Activated B cell treated with CpG ODN at 0.5 μM for 24 hours (primary cell): ENCODE measurements around the gene INHBB. TPM values are rescaled to one million over a fixed set of nuclear protein-coding genes. Genes with fewer than 3 reads are reported as not detected.

Experiments used
- ATAC-seq: fragments of 200-7000 bp; cut with Tn5 transposase; one replicate; pipeline ENCODE4 v1.10.0; 2021; ENCODE audit warnings: low read depth, mild to moderate bottlenecking, moderate library complexity
- CTCF ChIA-PET: fragments of 350-600 bp; sonication (Branson Sonifier 250); formaldehyde crosslinking; loops from one replicate; lab custom pipeline; 2021; ENCODE audit warnings: antibody characterized with exemption; lab: Charles Lee
- POLR2A ChIA-PET: fragments of 350-600 bp; sonication (Branson Sonifier 250); formaldehyde crosslinking; loops from one replicate; lab custom pipeline; 2021; ENCODE audit warnings: antibody characterized with exemption; lab: Charles Lee
- DNase-seq: peaks from one replicate; pipeline ENCODE4 v3.0.0; 2022
- H3K27ac Mint-ChIP-seq: one replicate; pipeline ENCODE4 v1.8.0; 2020; ENCODE audit warnings: mixed read lengths
- H3K27me3 Mint-ChIP-seq: one replicate; pipeline ENCODE4 v1.8.0; 2021; ENCODE audit warnings: mixed read lengths
- H3K36me3 Mint-ChIP-seq: one replicate; pipeline ENCODE4 v1.8.0; 2021; ENCODE audit warnings: low read depth, mixed read lengths
- H3K4me1 Mint-ChIP-seq: one replicate; pipeline ENCODE4 v1.8.0; 2021; ENCODE audit warnings: mixed read lengths
- H3K4me3 Mint-ChIP-seq: one replicate; pipeline ENCODE4 v1.8.0; 2020; ENCODE audit warnings: mild to moderate bottlenecking, mixed read lengths
- H3K9me3 Mint-ChIP-seq: one replicate; pipeline ENCODE4 v1.8.0; 2020; ENCODE audit warnings: mixed read lengths
- CTCF ChIP-seq: fragments of 200-600 bp; IDR thresholded peaks from one replicate; pipeline ENCODE4 v1.8.0; 2022; ENCODE audit warnings: antibody characterized with exemption, mild to moderate bottlenecking
- intact Hi-C: fragments of 100-400 bp; cut with micrococcal nuclease; formaldehyde crosslinking; loops from one replicate; pipeline ENCODE4 v1.15.1; 2024
- total RNA-seq: library from RNA; stranded (reverse); gene quantifications from 2 replicates; pipeline ENCODE4 v1.2.3, GENCODE V29; 2022

Gene INHBB
- total RNA-seq, 1 donor from 2014 or later = not detected

- no peaks in the 10 kb centered on the region for H3K9me3 Mint-ChIP-seq
- no peak for ATAC-seq
- H3K27me3 Mint-ChIP-seq = peaks cover 11% of the 10 kb centered on the region
- ChIA-PET CTCF (no interaction called here), POLR2A (no interaction called here)
- intact Hi-C loops = no loop called here
- no peak overlapping the region for H3K4me3 Mint-ChIP-seq
- TF ChIP-seq CTCF = no peak
- H3K27ac Mint-ChIP-seq = no peak overlapping the region
- DNase-seq = no peak
- H3K4me1 Mint-ChIP-seq = no peaks in the 10 kb centered on the region
- no peaks in the 10 kb centered on the region for H3K36me3 Mint-ChIP-seq
Measured at GRCh38 chr2:120362926-120363325, 17.0 kb downstream of the INHBB start.

- no peak for TF ChIP-seq CTCF
- Mint-ChIP-seq H3K9me3 (no peaks in the 10 kb centered on the region), H3K27me3 (peaks cover 9% of the 10 kb centered on the region), H3K4me1 (no peaks in the 10 kb centered on the region), H3K27ac (no peak overlapping the region), H3K4me3 (no peak overlapping the region), H3K36me3 (no peaks in the 10 kb centered on the region)
- ChIA-PET POLR2A (no interaction called here), CTCF (no interaction called here)
- DNase-seq = no peak
- intact Hi-C loops = no loop called here
- no peak for ATAC-seq
Measured at GRCh38 chr2:120365236-120365793, 19.4 kb downstream of the INHBB start.

GRCh38 chr2:120366698-120367097 lies 20.8 kb downstream of the INHBB start:
- H3K27ac Mint-ChIP-seq = no peak overlapping the region
- no peaks in the 10 kb centered on the region for H3K36me3 Mint-ChIP-seq
- CTCF ChIA-PET = no interaction called here
- H3K4me3 Mint-ChIP-seq = no peak overlapping the region
- TF ChIP-seq CTCF = no peak
- no peaks in the 10 kb centered on the region for H3K4me1 Mint-ChIP-seq
- DNase-seq = no peak
- POLR2A ChIA-PET = no interaction called here
- no peaks in the 10 kb centered on the region for H3K9me3 Mint-ChIP-seq
- peaks cover 12% of the 10 kb centered on the region for H3K27me3 Mint-ChIP-seq
- ATAC-seq = no peak
- intact Hi-C loops = no loop called here

GRCh38 chr2:120367221-120367620 lies 21.3 kb downstream of the INHBB start:
- no peak for TF ChIP-seq CTCF
- H3K27me3 Mint-ChIP-seq = peaks cover 12% of the 10 kb centered on the region
- ATAC-seq (no peak), DNase-seq (no peak)
- no peaks in the 10 kb centered on the region for H3K36me3 Mint-ChIP-seq
- CTCF ChIA-PET = no interaction called here
- no peaks in the 10 kb centered on the region for H3K9me3 Mint-ChIP-seq
- intact Hi-C loops = no loop called here
- H3K27ac Mint-ChIP-seq = no peak overlapping the region
- no peak overlapping the region for H3K4me3 Mint-ChIP-seq
- POLR2A ChIA-PET = no interaction called here
- no peaks in the 10 kb centered on the region for H3K4me1 Mint-ChIP-seq

GRCh38 chr2:120367649-120368048 lies 21.7 kb downstream of the INHBB start:
- TF ChIP-seq CTCF = no peak
- H3K36me3 Mint-ChIP-seq = no peaks in the 10 kb centered on the region
- no peak overlapping the region for H3K27ac Mint-ChIP-seq
- intact Hi-C loops = no loop called here
- DNase-seq (no peak), ATAC-seq (no peak)
- no peaks in the 10 kb centered on the region for H3K9me3 Mint-ChIP-seq
- peaks cover 12% of the 10 kb centered on the region for H3K27me3 Mint-ChIP-seq
- CTCF ChIA-PET = no interaction called here
- H3K4me1 Mint-ChIP-seq = no peaks in the 10 kb centered on the region
- POLR2A ChIA-PET = no interaction called here
- no peak overlapping the region for H3K4me3 Mint-ChIP-seq
